Endothelial cell (in vitro differentiated cells): ENCODE data around the gene CAPZB. TPM values are rescaled to one million over a fixed set of nuclear protein-coding genes. Genes with fewer than 3 reads are reported as not detected.

Source experiments
- DNase-seq: peaks from one replicate; pipeline ENCODE4 v3.0.0; 2021; ENCODE audit warnings: low spot score
- H3K27ac Mint-ChIP-seq: one replicate; pipeline ENCODE4 v1.8.0; 2021; ENCODE audit warnings: mixed read lengths, inconsistent platforms; ENCODE audit not compliant: unreplicated experiment
- H3K27me3 Mint-ChIP-seq: one replicate; pipeline ENCODE4 v1.8.0; 2021; ENCODE audit warnings: mild to moderate bottlenecking, moderate library complexity, mixed read lengths, inconsistent platforms; ENCODE audit not compliant: unreplicated experiment
- H3K36me3 Mint-ChIP-seq: one replicate; pipeline ENCODE4 v1.8.0; 2021; ENCODE audit warnings: mild to moderate bottlenecking, low read depth, mixed read lengths, inconsistent platforms; ENCODE audit not compliant: unreplicated experiment
- H3K4me1 Mint-ChIP-seq: one replicate; pipeline ENCODE4 v1.8.0; 2021; ENCODE audit warnings: mild to moderate bottlenecking, mixed read lengths, inconsistent platforms; ENCODE audit not compliant: unreplicated experiment
- H3K4me3 Mint-ChIP-seq: one replicate; pipeline ENCODE4 v1.8.0; 2021; ENCODE audit warnings: mild to moderate bottlenecking, mixed read lengths, inconsistent platforms; ENCODE audit not compliant: unreplicated experiment
- H3K9me3 Mint-ChIP-seq: one replicate; pipeline ENCODE4 v1.8.0; 2021; ENCODE audit warnings: mixed read lengths, inconsistent platforms; ENCODE audit not compliant: unreplicated experiment
- CTCF ChIP-seq: fragments of 200-600 bp; sonication (generic); IDR thresholded peaks from one replicate; pipeline ENCODE4 v1.5.0; 2021; ENCODE audit warnings: antibody characterized with exemption; ENCODE audit not compliant: unreplicated experiment
- total RNA-seq: library from RNA; stranded (reverse); fragmentation: NEBNext Ultra II Directional; extraction: Animal tissue kit (Norgen Biotek cat#: 25700); gene quantifications from one replicate; pipeline ENCODE4 v1.2.1, GENCODE V29; 2021; ENCODE audit not compliant: unreplicated experiment

The CAPZB gene
- total RNA-seq, 1 donor from 2014 or later: 414 TPM

- Mint-ChIP-seq H3K27ac (no peak overlapping the region), H3K4me3 (no peak overlapping the region), H3K36me3 (no peaks in the 10 kb centered on the region), H3K9me3 (no peaks in the 10 kb centered on the region), H3K4me1 (peaks cover 39% of the 10 kb centered on the region), H3K27me3 (no peaks in the 10 kb centered on the region)
- TF ChIP-seq CTCF: no peak
- DNase-seq: no peak
These were observed 50.2 kb downstream of the CAPZB start for GRCh38 chr1:19435181-19435580.

GRCh38 chr1:19433719-19433998 lies 51.7 kb downstream of the CAPZB start:
- no peaks in the 10 kb centered on the region for H3K27me3 Mint-ChIP-seq
- no peak overlapping the region for H3K4me3 Mint-ChIP-seq
- no peaks in the 10 kb centered on the region for H3K36me3 Mint-ChIP-seq
- no peak for TF ChIP-seq CTCF
- H3K4me1 Mint-ChIP-seq: peaks cover 40% of the 10 kb centered on the region
- no peak overlapping the region for H3K27ac Mint-ChIP-seq
- no peak for DNase-seq
- no peaks in the 10 kb centered on the region for H3K9me3 Mint-ChIP-seq

- H3K4me1 Mint-ChIP-seq: peaks cover 38% of the 10 kb centered on the region
- no peak for DNase-seq
- no peak overlapping the region for H3K4me3 Mint-ChIP-seq
- no peak for TF ChIP-seq CTCF
- H3K9me3 Mint-ChIP-seq: no peaks in the 10 kb centered on the region
- no peaks in the 10 kb centered on the region for H3K36me3 Mint-ChIP-seq
- H3K27ac Mint-ChIP-seq: no peak overlapping the region
- no peaks in the 10 kb centered on the region for H3K27me3 Mint-ChIP-seq
These were observed 52.2 kb downstream of the CAPZB start for GRCh38 chr1:19432943-19433718.

- Mint-ChIP-seq H3K4me1 (peaks cover 22% of the 10 kb centered on the region), H3K27me3 (no peaks in the 10 kb centered on the region), H3K36me3 (no peaks in the 10 kb centered on the region), H3K27ac (peak overlapping the region; percentile 3), H3K4me3 (no peak overlapping the region), H3K9me3 (no peaks in the 10 kb centered on the region)
- no peak for DNase-seq
- no peak for TF ChIP-seq CTCF
These were observed 54.9 kb downstream of the CAPZB start for GRCh38 chr1:19430121-19431068.

GRCh38 chr1:19429611-19430010 lies 55.7 kb downstream of the CAPZB start:
- Mint-ChIP-seq H3K27me3 (no peaks in the 10 kb centered on the region), H3K27ac (no peak overlapping the region), H3K36me3 (no peaks in the 10 kb centered on the region), H3K4me3 (no peak overlapping the region), H3K9me3 (no peaks in the 10 kb centered on the region), H3K4me1 (peaks cover 18% of the 10 kb centered on the region)
- DNase-seq: no peak
- TF ChIP-seq CTCF: no peak
